GM12865 (cell line): ENCODE results near the gene ZNF396.

Source experiments
- DNase-seq: peaks from one replicate; pipeline ENCODE4 v3.0.0; 2010; ENCODE audit warnings: low read depth
- H3K4me3 ChIP-seq: 2 replicates; pipeline ENCODE4 v1.5.1; 2011; ENCODE audit warnings: mild to moderate bottlenecking, low read depth, low read length, control low read depth
- TF ChIP-seq, protein P1 (sequence below): IDR thresholded peaks from 2 replicates; pipeline ENCODE4 v1.5.1; 2011; ENCODE audit warnings: low read length, control low read depth, low read depth, inconsistent platforms; ENCODE audit not compliant: insufficient read depth; ENCODE audit errors: missing control alignments

Gene ZNF396

DNA sequence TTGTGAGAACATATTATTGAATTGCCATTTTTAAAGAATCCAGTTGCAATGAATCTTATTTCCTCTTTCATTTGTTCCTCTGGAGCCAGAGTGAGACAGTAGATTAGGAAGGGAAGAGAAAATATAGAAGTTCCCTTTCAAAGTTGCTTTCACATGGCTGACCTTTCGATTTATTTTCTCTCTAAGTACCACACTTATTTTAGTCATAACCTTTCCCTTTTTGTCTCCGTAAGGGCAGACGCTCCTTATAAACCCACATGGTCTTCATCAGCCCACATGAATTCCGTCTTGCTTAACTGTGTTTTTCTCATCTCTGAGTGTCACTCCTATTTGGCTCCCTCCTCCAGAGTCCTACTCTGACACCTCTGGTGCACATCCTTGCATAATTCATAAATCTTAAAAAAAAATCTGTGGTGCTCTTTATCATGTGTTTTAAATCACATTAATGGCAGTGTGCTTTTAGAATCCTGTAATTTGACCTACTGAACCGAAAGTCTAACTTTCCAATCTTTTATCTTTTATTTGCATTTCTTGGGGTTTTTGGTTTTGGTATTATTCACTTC lies 38.5 kb upstream of the ZNF396 start:
- TF ChIP-seq, protein P1, sequence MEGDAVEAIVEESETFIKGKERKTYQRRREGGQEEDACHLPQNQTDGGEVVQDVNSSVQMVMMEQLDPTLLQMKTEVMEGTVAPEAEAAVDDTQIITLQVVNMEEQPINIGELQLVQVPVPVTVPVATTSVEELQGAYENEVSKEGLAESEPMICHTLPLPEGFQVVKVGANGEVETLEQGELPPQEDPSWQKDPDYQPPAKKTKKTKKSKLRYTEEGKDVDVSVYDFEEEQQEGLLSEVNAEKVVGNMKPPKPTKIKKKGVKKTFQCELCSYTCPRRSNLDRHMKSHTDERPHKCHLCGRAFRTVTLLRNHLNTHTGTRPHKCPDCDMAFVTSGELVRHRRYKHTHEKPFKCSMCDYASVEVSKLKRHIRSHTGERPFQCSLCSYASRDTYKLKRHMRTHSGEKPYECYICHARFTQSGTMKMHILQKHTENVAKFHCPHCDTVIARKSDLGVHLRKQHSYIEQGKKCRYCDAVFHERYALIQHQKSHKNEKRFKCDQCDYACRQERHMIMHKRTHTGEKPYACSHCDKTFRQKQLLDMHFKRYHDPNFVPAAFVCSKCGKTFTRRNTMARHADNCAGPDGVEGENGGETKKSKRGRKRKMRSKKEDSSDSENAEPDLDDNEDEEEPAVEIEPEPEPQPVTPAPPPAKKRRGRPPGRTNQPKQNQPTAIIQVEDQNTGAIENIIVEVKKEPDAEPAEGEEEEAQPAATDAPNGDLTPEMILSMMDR = no peak
- H3K4me3 ChIP-seq = peak overlapping the region; percentile 3; the same call in 1 of the 2 replicates
- peak; percentile 37 for DNase-seq

DNA sequence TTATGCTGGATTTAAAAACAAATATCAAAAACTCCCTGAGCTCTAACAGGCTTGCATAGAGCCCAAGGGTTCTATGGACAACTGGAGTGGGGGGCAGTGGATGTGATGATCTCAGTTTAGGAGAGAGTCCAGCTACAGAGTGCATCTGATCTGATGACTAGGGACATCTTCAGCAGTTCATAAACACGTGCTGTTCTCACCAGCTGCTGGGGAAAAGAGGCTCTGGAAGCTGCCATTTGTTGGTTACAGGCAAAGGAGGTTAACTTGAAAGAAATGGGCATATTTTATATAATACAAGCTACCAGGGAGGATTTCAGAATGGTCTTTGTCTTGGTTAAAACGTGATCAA lies 36.0 kb upstream of the ZNF396 start:
- TF ChIP-seq, protein P1 = no peak
- H3K4me3 ChIP-seq = no peak overlapping the region

DNA sequence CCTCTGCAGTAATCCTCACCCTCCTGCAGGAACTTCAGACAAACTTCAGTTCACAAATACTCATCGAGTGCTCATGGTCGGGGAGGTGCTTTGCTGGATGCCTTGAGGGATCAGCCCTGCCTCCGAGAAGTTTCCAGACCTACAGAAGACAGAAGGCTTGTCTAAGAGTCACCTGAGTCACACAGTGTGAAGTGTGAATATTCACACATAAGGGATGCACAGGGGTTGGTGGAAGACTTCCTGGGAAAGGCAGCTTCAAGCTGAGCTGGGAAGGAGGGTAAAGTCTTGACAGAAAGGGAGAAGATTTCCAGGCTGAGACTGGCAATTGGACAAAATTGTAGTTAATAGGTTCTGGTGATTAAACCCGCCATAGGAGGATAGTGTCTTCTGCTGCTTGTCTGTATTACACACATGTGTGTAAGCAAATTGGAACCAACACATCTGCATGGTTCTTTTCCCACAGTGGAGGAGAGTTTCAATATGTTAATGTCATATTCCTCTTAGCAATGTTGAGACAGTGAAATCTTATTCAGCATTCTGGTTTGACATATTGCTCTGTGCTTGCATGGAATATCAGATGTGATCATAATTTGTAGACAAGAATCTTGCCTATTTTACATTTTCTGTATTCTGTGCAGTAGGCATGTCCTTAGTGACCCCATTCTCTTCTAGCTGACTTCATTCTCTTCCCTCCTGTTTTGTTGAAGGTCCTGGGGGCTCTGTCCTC lies 34.7 kb upstream of the ZNF396 start:
- H3K4me3 ChIP-seq = no peak overlapping the region
- no peak for DNase-seq
- TF ChIP-seq, protein P1 = no peak

More for the DNA sequence above, 36.0 kb upstream of the ZNF396 start:
- DNase-seq = no peak

DNA sequence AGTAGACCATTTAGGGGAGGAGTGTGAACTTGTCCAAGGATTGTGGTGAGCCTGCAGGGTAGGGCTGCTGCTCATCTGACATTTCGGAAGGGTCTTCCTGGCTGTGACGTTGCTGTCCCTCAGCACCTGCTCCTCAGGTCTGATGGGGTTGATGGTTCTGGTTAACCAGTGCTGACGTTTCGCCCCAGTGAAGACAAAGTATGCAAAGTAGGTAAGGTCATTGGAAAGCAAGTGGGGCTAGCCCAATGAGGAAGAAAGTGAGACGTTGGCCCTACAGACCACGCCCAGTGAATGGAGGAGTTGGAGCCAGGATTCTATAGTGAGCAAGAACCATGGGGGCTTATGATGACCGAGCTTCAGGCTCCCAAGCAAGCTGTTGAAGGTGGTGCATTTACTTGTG lies 33.4 kb upstream of the ZNF396 start:
- H3K4me3 ChIP-seq = no peak overlapping the region
- peak; percentile 53 for DNase-seq
- TF ChIP-seq, protein P1 = no peak

DNA sequence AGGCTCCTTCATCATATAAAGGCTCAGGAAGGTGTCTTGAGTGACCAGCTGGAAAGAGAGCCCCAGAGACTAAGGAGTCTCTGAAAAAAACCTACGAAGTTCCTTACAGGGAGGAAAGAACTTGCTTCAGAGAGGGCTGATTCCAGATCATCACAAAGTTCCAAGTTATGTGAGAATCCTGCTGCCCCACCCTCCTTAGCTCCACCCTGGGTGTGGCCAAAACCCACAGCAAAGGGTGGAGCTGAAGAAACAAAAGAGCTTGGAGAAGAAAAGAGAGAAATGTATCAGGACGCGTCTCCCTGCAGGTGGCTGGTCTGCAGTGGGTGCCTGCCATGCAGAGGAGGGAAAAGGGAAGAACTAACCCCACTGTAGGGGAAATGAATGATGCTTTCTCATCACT lies 32.8 kb upstream of the ZNF396 start:
- TF ChIP-seq, protein P1 = no peak
- no peak overlapping the region for H3K4me3 ChIP-seq
- no peak for DNase-seq

DNA sequence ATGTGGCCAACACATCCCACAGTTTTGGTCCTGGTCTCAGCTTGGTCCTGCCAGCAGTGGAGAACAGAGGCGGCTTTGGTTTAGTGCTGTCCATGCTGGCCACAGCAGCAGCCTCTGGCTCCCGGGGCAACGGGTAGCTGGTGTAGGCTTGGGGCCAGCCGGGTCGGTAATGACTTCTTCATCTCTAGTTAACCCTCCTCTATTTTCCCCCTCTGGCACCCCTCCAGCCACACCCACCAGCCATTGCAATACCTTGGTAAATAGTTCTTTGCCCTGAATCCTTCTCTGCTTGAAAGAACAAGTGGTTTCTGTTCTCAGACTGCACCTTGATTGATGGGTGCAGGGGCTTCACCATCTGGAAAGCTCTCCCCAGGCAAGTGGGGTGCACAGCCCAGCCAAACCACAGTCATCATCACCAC lies 31.7 kb upstream of the ZNF396 start:
- TF ChIP-seq, protein P1 = no peak
- DNase-seq = peak; percentile 17
- H3K4me3 ChIP-seq = no peak overlapping the region
